Measurements from ENCODE around the gene DZIP3. TPM values are rescaled to one million over a fixed set of nuclear protein-coding genes. Genes with fewer than 3 reads are reported as not detected.

The DZIP3 gene
- total RNA-seq, 1 experiment from 2014 or later: 22.1 TPM

GRCh38 chr3:108713009-108713516 is 123.5 kb downstream of the DZIP3 start:
- Histone ChIP-seq H2AK5ac (ENCODE audit: insufficient read length, low read length) (no peak overlapping the region), H3K4me2 (ENCODE audit: insufficient read depth, insufficient read length, low read length) (no peak overlapping the region), H3K27ac (ENCODE audit: insufficient read length, low read depth, low read length) (no peak overlapping the region), H3K56ac (ENCODE audit: insufficient read length, low read depth, low read length) (no peak overlapping the region), H3K79me1 (ENCODE audit: insufficient read depth, low read depth, low read length, poor library complexity, severe bottlenecking) (no peaks in the 10 kb centered on the region), H3K18ac (ENCODE audit: insufficient read length, low read depth, low read length) (no peak overlapping the region), H2BK15ac (ENCODE audit: low read depth, low read length) (no peak overlapping the region), H3K4me1 (ENCODE audit: insufficient read depth, low read length) (no peaks in the 10 kb centered on the region), H2AFZ (ENCODE audit: low read length) (no peak overlapping the region), H3K23me2 (ENCODE audit: insufficient read length, low read depth, low read length, poor library complexity, severe bottlenecking) (no peaks in the 10 kb centered on the region), H3T11ph (ENCODE audit: low read length) (no peak overlapping the region), H4K5ac (ENCODE audit: insufficient read length, low read depth, low read length) (no peak overlapping the region), H2BK20ac (ENCODE audit: low read depth, low read length, poor library complexity, severe bottlenecking) (no peak overlapping the region), H3K9ac (ENCODE audit: extremely low read depth, insufficient read length, low read length) (no peak overlapping the region), H2BK120ac (ENCODE audit: low read depth, low read length, poor library complexity, severe bottlenecking) (no peak overlapping the region), H3K14ac (ENCODE audit: insufficient read depth, low read length) (no peak overlapping the region), H3K27me3 (ENCODE audit: insufficient read depth, low read length) (no peaks in the 10 kb centered on the region), H2BK5ac (ENCODE audit: insufficient read length, low read length) (no peak overlapping the region), H3K79me2 (ENCODE audit: insufficient read depth, low read length) (no peaks in the 10 kb centered on the region), H3K23ac (ENCODE audit: insufficient read length, low read depth, low read length) (no peak overlapping the region), H4K8ac (replicated peaks; ENCODE audit: insufficient read length, low read depth, low read length) (no peak overlapping the region), H3K4ac (ENCODE audit: low read depth, low read length) (no peak overlapping the region), H4K20me1 (ENCODE audit: control insufficient read depth, insufficient read depth, insufficient read length) (no peaks in the 10 kb centered on the region), H2BK12ac (ENCODE audit: insufficient read length, low read depth, low read length) (no peak overlapping the region), H3K9me3 (ENCODE audit: control insufficient read depth, low read depth, low read length) (no peaks in the 10 kb centered on the region), H4K91ac (ENCODE audit: insufficient read length, low read depth, low read length) (no peak overlapping the region)
- TF ChIP-seq CTCF (conservative IDR thresholded peaks at IDR 0.05): no peak
- no peaks in the 10 kb centered on the region for H3K9me3 Mint-ChIP-seq
- H3K4me3 Mint-ChIP-seq: no peak overlapping the region
- H3K27me3 Mint-ChIP-seq (ENCODE audit: low read depth): no peaks in the 10 kb centered on the region
- H3K4me1 Mint-ChIP-seq: no peaks in the 10 kb centered on the region
- no peaks in the 10 kb centered on the region for H3K36me3 Mint-ChIP-seq (ENCODE audit: insufficient read depth in 1 of 3, low read depth in 3 of 3)
- no CpG with 5 or more reads among the region's 5 CpGs for WGBS (ENCODE audit: extremely low coverage, insufficient read length, low lambda C conversion rate)
- H3K27ac Mint-ChIP-seq: no peak overlapping the region
- DNase-seq: no peak

All from H9 (cell line).